RWPE2 (cell line): ENCODE measurements around the gene CR1L.
A peak's percentile ranks its signal among the peaks of the same experiment; 100 is the strongest.
"Not testable (repeated sequence)": the region's sequence is repeated elsewhere in the genome, so short reads cannot be mapped to it uniquely, and the experiment has no call there.

Experiments
- ATAC-seq: fragments of 200-7000 bp; cut with Tn5 transposase; 3 replicates; pipeline ENCODE4 v1.9.1; 2021; ENCODE audit warnings: low read depth
- DNase-seq: peaks from one replicate; pipeline ENCODE4 v3.0.0-alpha.2; 2020; ENCODE audit warnings: low spot score
- H3K27ac ChIP-seq: fragments of 450-650 bp; 2 replicates; pipeline ENCODE4 v1.5.1; 2017; ENCODE audit warnings: mild to moderate bottlenecking; ENCODE audit not compliant: poor library complexity, severe bottlenecking
- H3K27me3 ChIP-seq: fragments of 250-450 bp; sonication (Bioruptor Pico); 2 replicates; pipeline ENCODE4 v1.5.1; 2021; ENCODE audit warnings: mild to moderate bottlenecking, moderate library complexity; ENCODE audit not compliant: insufficient read depth, poor library complexity, severe bottlenecking
- H3K36me3 ChIP-seq: fragments of 250-450 bp; sonication (Bioruptor Pico); 2 replicates; pipeline ENCODE4 v1.5.1; 2020; ENCODE audit warnings: low read depth, mild to moderate bottlenecking, moderate library complexity
- H3K4me1 ChIP-seq: fragments of 250-450 bp; sonication (Bioruptor Pico); 2 replicates; pipeline ENCODE4 v1.5.1; 2021; ENCODE audit warnings: mild to moderate bottlenecking, moderate library complexity; ENCODE audit not compliant: insufficient read depth, poor library complexity, severe bottlenecking
- H3K4me3 ChIP-seq: fragments of 250-450 bp; sonication (Bioruptor Pico); 2 replicates; pipeline ENCODE4 v1.5.1; 2021; ENCODE audit warnings: mild to moderate bottlenecking, moderate library complexity; ENCODE audit not compliant: severe bottlenecking
- H3K9me3 ChIP-seq: fragments of 250-450 bp; sonication (Bioruptor Pico); 2 replicates; pipeline ENCODE4 v1.5.1; 2021; ENCODE audit warnings: mild to moderate bottlenecking, moderate library complexity; ENCODE audit not compliant: severe bottlenecking
- TF ChIP-seq, protein P1 (sequence below): fragments of 450-650 bp; IDR thresholded peaks from one replicate; pipeline ENCODE4 v1.5.1; 2017; ENCODE audit warnings: mild to moderate bottlenecking, moderate library complexity; ENCODE audit not compliant: poor library complexity, severe bottlenecking

CR1L gene

GRCh38 chr1:207612762-207613161 is 32.2 kb upstream of the CR1L start:
- no peak for DNase-seq
- no peaks in the 10 kb centered on the region for H3K27me3 ChIP-seq
- H3K9me3 ChIP-seq: no peaks in the 10 kb centered on the region
- no peaks in the 10 kb centered on the region for H3K4me1 ChIP-seq
- no peak overlapping the region for H3K27ac ChIP-seq
- TF ChIP-seq, protein P1, sequence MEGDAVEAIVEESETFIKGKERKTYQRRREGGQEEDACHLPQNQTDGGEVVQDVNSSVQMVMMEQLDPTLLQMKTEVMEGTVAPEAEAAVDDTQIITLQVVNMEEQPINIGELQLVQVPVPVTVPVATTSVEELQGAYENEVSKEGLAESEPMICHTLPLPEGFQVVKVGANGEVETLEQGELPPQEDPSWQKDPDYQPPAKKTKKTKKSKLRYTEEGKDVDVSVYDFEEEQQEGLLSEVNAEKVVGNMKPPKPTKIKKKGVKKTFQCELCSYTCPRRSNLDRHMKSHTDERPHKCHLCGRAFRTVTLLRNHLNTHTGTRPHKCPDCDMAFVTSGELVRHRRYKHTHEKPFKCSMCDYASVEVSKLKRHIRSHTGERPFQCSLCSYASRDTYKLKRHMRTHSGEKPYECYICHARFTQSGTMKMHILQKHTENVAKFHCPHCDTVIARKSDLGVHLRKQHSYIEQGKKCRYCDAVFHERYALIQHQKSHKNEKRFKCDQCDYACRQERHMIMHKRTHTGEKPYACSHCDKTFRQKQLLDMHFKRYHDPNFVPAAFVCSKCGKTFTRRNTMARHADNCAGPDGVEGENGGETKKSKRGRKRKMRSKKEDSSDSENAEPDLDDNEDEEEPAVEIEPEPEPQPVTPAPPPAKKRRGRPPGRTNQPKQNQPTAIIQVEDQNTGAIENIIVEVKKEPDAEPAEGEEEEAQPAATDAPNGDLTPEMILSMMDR: no peak
- no peak for ATAC-seq
- H3K4me3 ChIP-seq: no peak overlapping the region
- H3K36me3 ChIP-seq: no peaks in the 10 kb centered on the region

DNA sequence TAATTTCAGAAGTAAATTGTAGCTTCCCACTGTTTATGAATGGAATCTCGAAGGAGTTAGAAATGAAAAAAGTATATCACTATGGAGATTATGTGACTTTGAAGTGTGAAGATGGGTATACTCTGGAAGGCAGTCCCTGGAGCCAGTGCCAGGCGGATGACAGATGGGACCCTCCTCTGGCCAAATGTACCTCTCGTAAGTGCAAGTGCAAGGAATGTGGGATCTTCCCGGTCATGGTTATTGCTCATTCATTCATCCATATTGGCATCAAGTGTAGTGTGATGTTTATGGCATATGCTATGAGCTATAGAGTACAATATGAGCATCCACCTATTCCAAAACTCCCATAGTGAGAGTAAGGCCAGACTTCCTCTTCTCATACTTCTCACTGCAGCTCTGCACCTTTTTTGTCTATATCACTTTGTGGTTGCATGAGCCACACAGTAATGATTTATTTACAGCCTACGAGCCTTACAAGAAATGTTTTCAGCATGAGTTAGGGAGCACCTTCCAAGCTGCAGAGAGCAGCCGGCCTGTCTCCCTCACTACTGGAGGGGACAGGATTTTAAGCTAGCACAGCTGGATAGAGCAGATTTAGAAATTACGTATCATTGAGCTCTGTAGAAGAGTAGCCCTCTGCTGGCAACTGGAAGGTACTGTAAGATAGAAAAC is 24.9 kb upstream of the CR1L start:
- peak; percentile 84 for ATAC-seq
- H3K9me3 ChIP-seq: no peaks in the 10 kb centered on the region
- H3K4me1 ChIP-seq: no peaks in the 10 kb centered on the region
- no peak overlapping the region for H3K4me3 ChIP-seq
- no peaks in the 10 kb centered on the region for H3K27me3 ChIP-seq
- DNase-seq: no peak
- H3K27ac ChIP-seq: no peak overlapping the region
- H3K36me3 ChIP-seq: no peaks in the 10 kb centered on the region
- TF ChIP-seq, protein P1: peak; percentile 78

DNA sequence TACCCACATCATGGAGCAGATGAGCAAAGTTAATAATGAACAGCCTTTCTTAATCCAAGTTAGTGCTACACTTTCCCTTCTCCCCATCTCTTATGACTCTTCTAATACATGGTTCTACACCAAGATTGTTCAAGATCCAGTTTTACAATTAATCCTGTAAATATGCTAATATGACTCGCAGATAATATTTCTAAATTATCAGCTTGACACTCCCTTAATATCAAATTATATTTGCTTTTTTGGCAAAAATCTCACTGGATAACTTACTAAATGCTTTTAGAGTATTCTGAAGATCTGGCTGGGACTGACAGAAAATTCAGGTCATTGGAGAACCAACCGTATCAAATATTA is 24.4 kb upstream of the CR1L start:
- TF ChIP-seq, protein P1: peak; percentile 49

DNA sequence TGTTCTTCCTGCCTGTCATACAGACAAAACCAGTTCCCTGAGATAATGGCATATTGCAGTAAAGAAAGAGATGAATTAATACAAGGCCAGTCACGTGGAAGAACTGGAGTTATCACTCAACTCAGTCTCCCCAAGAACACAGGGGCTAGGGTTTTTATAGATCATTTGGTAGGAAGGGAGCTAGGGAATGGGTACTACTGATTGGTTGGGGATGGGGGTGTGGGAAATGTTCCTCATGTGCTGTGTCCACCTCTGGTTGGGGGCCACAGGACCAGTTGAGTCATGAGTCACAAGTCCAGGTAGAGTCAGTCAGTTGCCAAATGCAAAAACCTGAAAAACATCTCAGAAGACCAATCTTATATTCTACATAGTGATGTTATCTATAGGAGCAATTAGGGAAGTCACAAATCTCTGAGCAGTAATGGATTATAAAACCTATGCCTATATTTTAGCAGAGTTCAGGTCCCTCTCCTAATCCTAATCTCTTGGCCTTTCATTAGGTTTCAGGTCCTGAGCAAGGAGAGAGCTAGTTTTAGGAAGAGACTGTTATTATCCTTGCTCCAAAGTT is 19.3 kb upstream of the CR1L start:
- H3K27me3 ChIP-seq, ATAC-seq, H3K36me3 ChIP-seq, H3K4me1 ChIP-seq, H3K9me3 ChIP-seq, H3K27ac ChIP-seq, H3K4me3 ChIP-seq, DNase-seq: not testable (repeated sequence)

More for the DNA sequence above, 24.4 kb upstream of the CR1L start:
- DNase-seq (no peak), ATAC-seq (no peak)
- no peak overlapping the region for H3K27ac ChIP-seq
- no peaks in the 10 kb centered on the region for H3K4me1 ChIP-seq
- H3K27me3 ChIP-seq: no peaks in the 10 kb centered on the region
- no peaks in the 10 kb centered on the region for H3K36me3 ChIP-seq
- no peaks in the 10 kb centered on the region for H3K9me3 ChIP-seq
- no peak overlapping the region for H3K4me3 ChIP-seq

DNA sequence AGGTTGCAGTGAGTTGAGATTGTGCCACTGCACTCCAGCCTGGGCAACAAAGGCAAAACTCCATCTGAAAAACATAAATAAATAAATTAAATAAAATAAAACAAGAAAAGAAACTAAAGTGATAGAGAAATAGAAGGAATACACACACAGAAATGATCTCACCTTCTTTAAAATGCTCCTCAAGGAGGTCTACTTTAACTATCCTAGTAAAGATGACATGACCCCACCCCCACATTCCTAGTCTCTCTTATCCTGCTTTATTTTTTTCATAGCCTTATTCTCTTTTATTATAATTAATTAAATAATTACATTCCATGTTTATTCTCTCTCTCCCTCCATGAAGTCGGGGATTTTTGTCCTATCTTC is 18.0 kb upstream of the CR1L start:
- H3K9me3 ChIP-seq: no peaks in the 10 kb centered on the region
- no peak for ATAC-seq
- no peak overlapping the region for H3K27ac ChIP-seq
- H3K36me3 ChIP-seq: no peaks in the 10 kb centered on the region
- no peak for DNase-seq
- H3K4me1 ChIP-seq: no peaks in the 10 kb centered on the region
- H3K4me3 ChIP-seq: no peak overlapping the region
- TF ChIP-seq, protein P1: no peak
- H3K27me3 ChIP-seq: no peaks in the 10 kb centered on the region
